ENCODE results near the gene TRPV4.

- TF ChIP-seq, protein P1, sequence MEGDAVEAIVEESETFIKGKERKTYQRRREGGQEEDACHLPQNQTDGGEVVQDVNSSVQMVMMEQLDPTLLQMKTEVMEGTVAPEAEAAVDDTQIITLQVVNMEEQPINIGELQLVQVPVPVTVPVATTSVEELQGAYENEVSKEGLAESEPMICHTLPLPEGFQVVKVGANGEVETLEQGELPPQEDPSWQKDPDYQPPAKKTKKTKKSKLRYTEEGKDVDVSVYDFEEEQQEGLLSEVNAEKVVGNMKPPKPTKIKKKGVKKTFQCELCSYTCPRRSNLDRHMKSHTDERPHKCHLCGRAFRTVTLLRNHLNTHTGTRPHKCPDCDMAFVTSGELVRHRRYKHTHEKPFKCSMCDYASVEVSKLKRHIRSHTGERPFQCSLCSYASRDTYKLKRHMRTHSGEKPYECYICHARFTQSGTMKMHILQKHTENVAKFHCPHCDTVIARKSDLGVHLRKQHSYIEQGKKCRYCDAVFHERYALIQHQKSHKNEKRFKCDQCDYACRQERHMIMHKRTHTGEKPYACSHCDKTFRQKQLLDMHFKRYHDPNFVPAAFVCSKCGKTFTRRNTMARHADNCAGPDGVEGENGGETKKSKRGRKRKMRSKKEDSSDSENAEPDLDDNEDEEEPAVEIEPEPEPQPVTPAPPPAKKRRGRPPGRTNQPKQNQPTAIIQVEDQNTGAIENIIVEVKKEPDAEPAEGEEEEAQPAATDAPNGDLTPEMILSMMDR (conservative IDR thresholded peaks at IDR 0.05; ENCODE audit: low read depth, low read length): no peak
- no peak for TF ChIP-seq EZH2 (IDR thresholded peaks at IDR 0.05; ENCODE audit: low read length, unreplicated experiment)
- TF ChIP-seq EZH2phosphoT487 (IDR thresholded peaks at IDR 0.05; ENCODE audit: borderline replicate concordance, low read length): no peak
These were observed 76.7 kb downstream of the TRPV4 start for GRCh38 chr12:109756457-109756856.

Measured in PC-3 (cell line).